Testis (tissue), 2 donors: ENCODE data around the gene PRKCA.

ENCODE experiments used
- POLR2A ChIP-seq: fragments of 450-650 bp; IDR thresholded peaks from one replicate; pipeline ENCODE4 v1.6.1; 2017; ENCODE audit warnings: antibody characterized with exemption, mild to moderate bottlenecking, moderate library complexity
- TF ChIP-seq, protein P1 (sequence below), 3 experiments: fragments of 450-650 bp in 2 of 3; fragments of 200-600 bp in 1 of 3; sonication (generic) in 1 of 3; IDR thresholded peaks; one replicate each; pipeline ENCODE4 v1.5.1; 2016 to 2019; ENCODE audit warnings: antibody characterized with exemption in 3 of 3, mild to moderate bottlenecking in 2 of 3, moderate library complexity in 1 of 3

GRCh38 chr17:66541461-66542128, 239.2 kb downstream of the PRKCA start:
- TF ChIP-seq POLR2A, result no peak
- TF ChIP-seq, protein P1, sequence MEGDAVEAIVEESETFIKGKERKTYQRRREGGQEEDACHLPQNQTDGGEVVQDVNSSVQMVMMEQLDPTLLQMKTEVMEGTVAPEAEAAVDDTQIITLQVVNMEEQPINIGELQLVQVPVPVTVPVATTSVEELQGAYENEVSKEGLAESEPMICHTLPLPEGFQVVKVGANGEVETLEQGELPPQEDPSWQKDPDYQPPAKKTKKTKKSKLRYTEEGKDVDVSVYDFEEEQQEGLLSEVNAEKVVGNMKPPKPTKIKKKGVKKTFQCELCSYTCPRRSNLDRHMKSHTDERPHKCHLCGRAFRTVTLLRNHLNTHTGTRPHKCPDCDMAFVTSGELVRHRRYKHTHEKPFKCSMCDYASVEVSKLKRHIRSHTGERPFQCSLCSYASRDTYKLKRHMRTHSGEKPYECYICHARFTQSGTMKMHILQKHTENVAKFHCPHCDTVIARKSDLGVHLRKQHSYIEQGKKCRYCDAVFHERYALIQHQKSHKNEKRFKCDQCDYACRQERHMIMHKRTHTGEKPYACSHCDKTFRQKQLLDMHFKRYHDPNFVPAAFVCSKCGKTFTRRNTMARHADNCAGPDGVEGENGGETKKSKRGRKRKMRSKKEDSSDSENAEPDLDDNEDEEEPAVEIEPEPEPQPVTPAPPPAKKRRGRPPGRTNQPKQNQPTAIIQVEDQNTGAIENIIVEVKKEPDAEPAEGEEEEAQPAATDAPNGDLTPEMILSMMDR (IDR thresholded peaks at IDR 0.05), result no peak
